Measurements from ENCODE around the gene GREM2. TPM values are rescaled to one million over a fixed set of nuclear protein-coding genes. Genes with fewer than 3 reads are reported as not detected.

GREM2 gene
- total RNA-seq, 1 experiment from 2014 or later = not detected

GRCh38 chr1:240524356-240525069, 87.4 kb downstream of the GREM2 start:
- Histone ChIP-seq H4K20me1 (ENCODE audit: low read length) (no peaks in the 10 kb centered on the region), H2AFZ (ENCODE audit: low read length) (no peak overlapping the region), H3K4me1 (ENCODE audit: insufficient read depth, low read length) (no peaks in the 10 kb centered on the region), H3K27me3 (ENCODE audit: low read length) (peaks cover 31% of the 10 kb centered on the region), H3K9me3 (ENCODE audit: low read length) (no peaks in the 10 kb centered on the region), H3K9me2 (replicated peaks; ENCODE audit: low read length) (no peaks in the 10 kb centered on the region), H3K4me2 (ENCODE audit: low read length) (no peak overlapping the region), H3K36me3 (ENCODE audit: low read depth, low read length) (no peaks in the 10 kb centered on the region), H3K4me3 (ENCODE audit: low read length) (no peak overlapping the region), H3F3A (ENCODE audit: low read length, unreplicated experiment) (no peaks in the 10 kb centered on the region), H3K79me2 (ENCODE audit: low read length) (no peaks in the 10 kb centered on the region), H3K27ac (ENCODE audit: low read length) (no peak overlapping the region), H3K9ac (ENCODE audit: low read length) (no peak overlapping the region)
- intact Hi-C loops (cut with micrococcal nuclease) = no loop called here
- no peak for ATAC-seq
- POLR2A ChIA-PET (ENCODE audit: unreplicated experiment) = no interaction called here
- TF ChIP-seq EZH2 (IDR thresholded peaks at IDR 0.05; ENCODE audit: low read length, unreplicated experiment) (no peak), EZH2phosphoT487 (IDR thresholded peaks at IDR 0.05; ENCODE audit: borderline replicate concordance, low read length) (no peak), CTCF (conservative IDR thresholded peaks at IDR 0.05; ENCODE audit: low read depth, low read length) (no peak)
- no TSS peak for BruUV-seq (replicated peaks)
- no peak for DNase-seq
- CTCF ChIA-PET = no interaction called here

GRCh38 chr1:240522122-240522822, 89.7 kb downstream of the GREM2 start:
- no peaks in the 10 kb centered on the region for H3K4me1 ChIP-seq (ENCODE audit: insufficient read depth, low read length)
- peaks cover 31% of the 10 kb centered on the region for H3K27me3 ChIP-seq (ENCODE audit: low read length)
- CTCF ChIA-PET = no interaction called here
- intact Hi-C loops (cut with micrococcal nuclease) = no loop called here
- H4K20me1 ChIP-seq (ENCODE audit: low read length) = no peaks in the 10 kb centered on the region
- H3K9ac ChIP-seq (ENCODE audit: low read length) = no peak overlapping the region
- H3K9me3 ChIP-seq (ENCODE audit: low read length) = no peaks in the 10 kb centered on the region
- no peak overlapping the region for H3K27ac ChIP-seq (ENCODE audit: low read length)
- BruUV-seq (replicated peaks) = no TSS peak
- ATAC-seq (no peak), DNase-seq (no peak)
- no peak overlapping the region for H3K4me2 ChIP-seq (ENCODE audit: low read length)
- peak overlapping the region; percentile 28; the same call in 1 of the 2 replicates for H2AFZ ChIP-seq (ENCODE audit: low read length)
- H3K4me3 ChIP-seq (ENCODE audit: low read length) = no peak overlapping the region
- no peaks in the 10 kb centered on the region for H3K79me2 ChIP-seq (ENCODE audit: low read length)
- no peaks in the 10 kb centered on the region for H3K36me3 ChIP-seq (ENCODE audit: low read depth, low read length)
- no peaks in the 10 kb centered on the region for H3K9me2 ChIP-seq (replicated peaks; ENCODE audit: low read length)
- POLR2A ChIA-PET (ENCODE audit: unreplicated experiment) = interaction anchor here (0.7 kb wide), 1 partner anchor 120 kb away, joined by 12 read pairs; no protein-coding TSS in a partner anchor
- no peaks in the 10 kb centered on the region for H3F3A ChIP-seq (ENCODE audit: low read length, unreplicated experiment)
- TF ChIP-seq CTCF (conservative IDR thresholded peaks at IDR 0.05; ENCODE audit: low read depth, low read length) (no peak), EZH2phosphoT487 (IDR thresholded peaks at IDR 0.05; ENCODE audit: borderline replicate concordance, low read length) (no peak), EZH2 (IDR thresholded peaks at IDR 0.05; ENCODE audit: low read length, unreplicated experiment) (no peak)

- ATAC-seq (no peak), DNase-seq (no peak)
- intact Hi-C loops (cut with micrococcal nuclease) = loop anchor here (10.0 kb wide), 1 partner anchor 307 kb away; no protein-coding TSS in a partner anchor
- BruUV-seq (replicated peaks) = no TSS peak
- Histone ChIP-seq H3K27me3 (ENCODE audit: low read length) (peaks cover 45% of the 10 kb centered on the region), H3K4me1 (ENCODE audit: insufficient read depth, low read length) (no peaks in the 10 kb centered on the region), H3K27ac (ENCODE audit: low read length) (no peak overlapping the region), H3K36me3 (ENCODE audit: low read depth, low read length) (no peaks in the 10 kb centered on the region), H3K4me3 (ENCODE audit: low read length) (no peak overlapping the region), H4K20me1 (ENCODE audit: low read length) (no peaks in the 10 kb centered on the region), H3K9ac (ENCODE audit: low read length) (no peak overlapping the region), H3K9me2 (replicated peaks; ENCODE audit: low read length) (no peaks in the 10 kb centered on the region), H3K9me3 (ENCODE audit: low read length) (no peaks in the 10 kb centered on the region), H3K79me2 (ENCODE audit: low read length) (no peaks in the 10 kb centered on the region), H3F3A (ENCODE audit: low read length, unreplicated experiment) (no peaks in the 10 kb centered on the region), H2AFZ (ENCODE audit: low read length) (no peak overlapping the region), H3K4me2 (ENCODE audit: low read length) (no peak overlapping the region)
- POLR2A ChIA-PET (ENCODE audit: unreplicated experiment) = no interaction called here
- no peak for TF ChIP-seq EZH2phosphoT487 (IDR thresholded peaks at IDR 0.05; ENCODE audit: borderline replicate concordance, low read length)
- no peak for TF ChIP-seq CTCF (conservative IDR thresholded peaks at IDR 0.05; ENCODE audit: low read depth, low read length)
- no peak for TF ChIP-seq EZH2 (IDR thresholded peaks at IDR 0.05; ENCODE audit: low read length, unreplicated experiment)
- CTCF ChIA-PET = no interaction called here
These were observed 94.1 kb downstream of the GREM2 start for GRCh38 chr1:240517891-240518290.
